ENCODE data around the gene ZNF561.
A peak's percentile ranks its signal among the peaks of the same experiment; 100 is the strongest.
"Not testable (repeated sequence)": the region's sequence is repeated elsewhere in the genome, so short reads cannot be mapped to it uniquely, and the experiment has no call there.

Gene ZNF561

DNA sequence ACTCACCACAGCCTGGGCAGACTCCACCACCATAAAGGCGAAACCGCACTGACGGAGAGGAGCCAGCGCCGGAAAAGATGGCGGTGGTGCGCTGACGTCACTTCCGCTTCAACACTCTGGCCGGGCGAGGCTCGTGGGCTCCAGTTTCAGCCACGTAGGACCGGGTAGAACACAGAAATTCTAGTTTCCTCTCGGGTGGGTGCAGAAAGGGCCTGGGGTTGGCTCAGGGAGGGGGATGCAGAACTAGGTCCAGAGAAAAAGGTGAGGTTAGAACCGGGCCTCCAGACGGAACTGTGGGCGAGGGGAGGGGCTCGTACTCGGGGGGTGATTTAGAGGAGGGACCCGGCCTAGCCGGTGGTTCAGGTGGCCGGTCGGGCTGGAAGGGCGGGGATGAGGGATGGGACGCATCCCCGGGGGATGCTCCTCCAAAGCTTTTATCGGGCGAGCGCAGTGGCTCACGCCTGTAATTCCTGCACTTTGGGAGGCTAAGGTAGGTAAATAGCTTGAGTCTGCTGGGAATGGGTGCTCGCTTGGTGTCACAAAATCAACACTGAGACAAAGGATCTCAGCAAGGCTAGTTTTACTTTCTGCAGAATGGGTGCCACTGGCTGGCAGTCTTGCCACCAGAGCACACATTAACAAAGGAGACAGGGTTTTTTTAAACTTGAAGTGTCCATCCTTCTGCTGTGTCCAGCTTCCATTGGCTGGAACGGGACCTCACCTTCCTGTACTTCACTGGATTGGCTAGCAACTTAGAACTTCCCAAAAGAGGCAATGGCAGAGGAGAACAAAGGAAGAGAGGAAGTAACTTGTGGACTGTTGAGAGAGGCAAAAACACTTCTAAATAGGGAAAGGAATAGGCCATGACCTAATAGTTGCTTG is at the start of gene ZNF561:
Gene ZNF561 (minus strand): TSS at position 77 of the 882 bp plus-strand sequence. CDS start 1,776 bp downstream, outside the sequence.
- DNase-seq (ENCODE audit: low read depth): peak; percentile 82

DNA sequence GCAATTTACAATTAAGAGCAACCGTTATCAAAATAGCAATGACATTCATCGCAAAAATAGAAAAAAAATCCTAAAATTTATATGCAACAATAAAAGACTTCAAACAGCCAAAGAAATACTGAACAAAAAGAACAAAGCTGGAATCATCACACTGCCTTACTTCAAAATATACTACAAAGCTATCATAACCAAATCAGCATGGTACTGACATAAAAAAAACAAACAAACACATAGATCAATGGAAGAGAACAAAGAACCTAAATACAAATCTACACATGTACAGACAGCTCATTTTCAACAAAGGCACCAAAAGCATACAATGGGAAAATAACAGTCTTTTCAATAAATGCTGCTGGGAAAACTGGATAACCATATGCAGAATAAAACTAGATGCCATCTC is 47.5 kb upstream of the ZNF561 start:
- DNase-seq (ENCODE audit: low read depth): no peak

DNA sequence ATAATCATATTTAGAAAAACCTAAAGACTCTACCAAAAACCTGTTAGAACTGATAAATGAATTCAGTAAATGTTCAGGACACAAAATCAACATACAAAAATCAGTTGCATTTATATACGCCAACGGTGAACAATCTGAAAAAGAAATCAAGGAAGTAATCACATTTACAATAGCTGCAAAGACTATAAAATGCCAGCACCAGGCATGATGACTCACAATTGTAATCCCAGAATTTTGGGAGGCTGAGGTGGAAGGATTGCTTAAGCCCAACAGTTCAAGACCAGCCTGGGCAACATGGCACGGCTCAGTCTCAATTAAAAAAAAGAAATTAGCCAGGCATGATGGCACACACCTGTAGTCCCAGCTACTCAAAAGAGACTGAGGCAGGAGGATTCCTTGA is 46.9 kb upstream of the ZNF561 start:
- no peak for DNase-seq (ENCODE audit: low read depth)

DNA sequence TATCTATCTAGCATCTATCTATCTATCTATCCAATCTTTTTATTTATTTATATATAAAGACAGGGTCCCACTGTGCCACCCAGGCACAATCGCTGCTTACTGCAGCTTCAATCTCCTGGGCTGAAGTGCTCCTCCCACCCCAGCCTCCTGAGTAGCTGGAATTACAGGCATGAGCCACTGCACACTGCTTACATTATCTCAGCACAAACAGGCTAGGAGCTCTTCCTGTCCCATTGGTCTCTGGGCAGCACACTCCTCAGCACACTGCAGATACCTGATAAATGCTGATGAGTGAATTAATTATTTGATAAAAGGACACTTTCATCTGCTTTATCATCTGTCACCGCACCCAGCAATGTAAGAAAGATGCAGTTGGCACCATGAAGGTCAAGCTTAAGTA is 37.7 kb upstream of the ZNF561 start:
- no peak for DNase-seq (ENCODE audit: low read depth)

DNA sequence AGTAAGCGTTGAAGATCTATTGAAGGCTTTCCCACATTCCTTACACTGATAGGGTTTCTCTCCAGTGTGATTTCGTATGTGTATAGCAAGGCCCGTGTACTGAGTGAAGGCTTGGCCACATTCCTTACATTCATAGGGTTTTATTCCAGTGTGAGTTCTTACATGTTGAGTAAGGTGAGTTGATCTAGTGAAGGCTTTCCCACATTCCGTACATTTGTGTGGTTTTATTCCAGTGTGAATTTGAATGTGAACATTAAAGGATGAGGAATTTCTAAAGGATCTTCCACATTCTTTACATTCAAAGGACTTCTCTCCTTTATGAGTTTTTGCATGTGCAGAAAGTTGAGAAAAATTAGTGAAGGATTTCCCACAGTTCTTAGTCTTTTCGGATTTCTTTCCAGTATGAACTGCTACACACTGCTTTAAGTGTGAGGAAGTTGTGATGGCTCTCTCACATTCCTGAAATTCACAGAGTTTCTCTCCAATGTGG is 32.1 kb upstream of the ZNF561 start:
- not testable (repeated sequence) for DNase-seq (ENCODE audit: low read depth)

DNA sequence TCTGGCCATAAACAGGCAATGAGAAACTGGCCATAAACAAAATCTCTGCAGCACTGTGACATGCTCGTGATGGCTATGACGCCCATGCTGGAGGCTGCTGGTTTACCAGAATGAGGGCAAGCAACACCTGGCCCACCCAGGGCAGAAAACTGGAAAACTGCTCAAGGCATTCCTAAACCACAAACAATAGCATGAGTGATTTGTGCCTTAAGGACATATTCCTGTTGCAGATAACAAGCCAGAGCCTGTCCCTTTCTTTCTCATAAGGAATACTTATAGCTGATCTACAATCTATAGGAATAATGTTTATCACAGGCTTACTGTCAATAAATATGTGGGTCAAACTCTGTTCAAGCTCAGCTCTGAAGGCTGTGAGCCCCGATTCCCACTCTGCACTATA is 30.4 kb upstream of the ZNF561 start:
- not testable (repeated sequence) for DNase-seq (ENCODE audit: low read depth)

DNA sequence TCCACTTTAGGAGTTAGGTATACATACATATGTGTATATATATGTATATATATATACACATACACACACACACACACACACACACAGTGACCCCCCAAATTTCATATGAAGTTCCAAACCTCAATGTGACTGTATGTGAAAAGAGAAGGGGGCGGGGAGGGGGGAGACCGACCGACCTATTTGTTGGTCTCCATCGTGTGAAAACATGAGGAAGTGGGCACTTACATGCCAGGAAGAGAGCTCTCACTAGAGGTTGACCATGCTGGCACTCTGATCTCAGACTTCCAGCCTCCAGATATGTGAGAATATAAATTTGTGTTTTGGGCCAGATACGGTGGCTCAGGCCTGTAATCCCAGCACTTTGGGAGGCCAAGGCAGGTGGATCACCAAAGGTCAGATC is 29.3 kb upstream of the ZNF561 start:
- no peak for DNase-seq (ENCODE audit: low read depth)

DNA sequence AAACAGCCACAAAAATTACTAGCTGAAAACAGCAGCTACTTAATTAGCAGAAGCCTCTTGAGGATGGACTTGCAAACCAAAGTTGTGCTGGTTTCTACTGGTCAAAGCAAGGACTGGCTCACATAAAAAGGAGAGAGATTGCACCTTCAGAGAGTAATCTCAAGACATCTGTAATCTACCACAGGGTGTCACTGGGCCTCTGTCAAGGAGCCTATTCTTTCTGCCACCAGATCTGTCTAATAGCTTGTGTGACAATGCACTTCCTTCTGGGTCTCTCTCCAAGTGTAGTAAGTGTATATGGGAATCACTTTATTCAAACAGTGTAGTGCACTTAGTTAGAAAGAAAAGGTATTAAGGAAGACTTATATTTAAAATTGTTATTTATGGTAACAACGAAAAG is 24.4 kb upstream of the ZNF561 start:
- no peak for DNase-seq (ENCODE audit: low read depth)

DNA sequence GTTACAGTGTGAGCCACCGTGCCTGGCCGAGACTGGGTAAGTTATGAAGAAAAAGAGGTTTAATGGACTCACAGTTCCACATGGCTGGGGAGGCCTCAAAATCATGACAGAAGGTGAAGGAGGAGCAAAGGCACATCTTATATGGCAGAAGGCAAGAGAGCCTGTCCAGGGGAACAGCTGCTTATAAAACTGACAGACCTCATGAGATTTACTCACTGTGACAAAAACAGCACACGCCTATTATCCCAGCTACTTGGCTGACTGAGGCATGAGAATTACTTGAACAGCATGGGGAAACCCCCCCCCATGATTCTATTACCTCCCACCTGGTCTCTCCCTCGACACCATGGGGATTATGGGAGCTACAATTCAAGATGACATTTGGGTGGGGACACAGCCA is 23.4 kb upstream of the ZNF561 start:
- no peak for DNase-seq (ENCODE audit: low read depth)

DNA sequence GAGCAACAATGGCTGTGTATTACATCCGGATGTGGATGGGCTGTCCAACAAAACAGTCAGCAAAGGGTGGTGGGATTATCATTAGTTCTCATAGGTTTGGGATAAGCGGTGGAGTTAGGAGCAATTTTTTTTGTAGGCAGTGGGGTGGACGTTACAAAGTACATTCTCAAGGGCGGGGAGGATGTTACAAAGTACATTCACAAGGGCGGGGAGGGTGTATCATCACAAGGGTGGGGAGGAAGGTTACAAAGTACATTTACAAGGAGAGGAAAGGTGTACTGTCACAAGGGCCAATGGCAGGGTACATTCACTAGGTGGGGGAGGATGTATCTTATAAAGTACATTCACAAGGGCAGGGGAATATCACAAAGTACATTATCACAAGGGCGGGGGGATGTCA is 20.8 kb upstream of the ZNF561 start:
- no peak for DNase-seq (ENCODE audit: low read depth)

DNA sequence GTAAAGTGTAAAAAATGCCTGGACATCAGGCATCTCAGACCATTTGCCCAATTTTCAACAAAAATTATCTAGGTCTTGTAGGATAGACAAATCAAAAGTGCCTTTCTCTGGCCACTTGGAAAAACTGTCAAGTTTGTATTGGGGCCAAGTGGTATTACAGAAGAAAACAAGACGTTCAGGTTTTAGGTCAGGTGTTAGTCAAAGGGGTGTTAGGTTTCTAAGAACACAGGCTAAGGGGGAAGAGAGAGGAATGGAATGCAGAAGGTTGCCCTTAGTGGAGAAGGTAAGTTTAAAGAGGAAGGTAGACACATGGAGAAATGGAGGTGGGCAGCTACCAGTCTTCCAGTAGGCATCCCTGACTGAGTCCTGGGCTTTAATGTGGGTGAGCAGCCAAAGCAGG is 19.9 kb upstream of the ZNF561 start:
- no peak for DNase-seq (ENCODE audit: low read depth)

DNA sequence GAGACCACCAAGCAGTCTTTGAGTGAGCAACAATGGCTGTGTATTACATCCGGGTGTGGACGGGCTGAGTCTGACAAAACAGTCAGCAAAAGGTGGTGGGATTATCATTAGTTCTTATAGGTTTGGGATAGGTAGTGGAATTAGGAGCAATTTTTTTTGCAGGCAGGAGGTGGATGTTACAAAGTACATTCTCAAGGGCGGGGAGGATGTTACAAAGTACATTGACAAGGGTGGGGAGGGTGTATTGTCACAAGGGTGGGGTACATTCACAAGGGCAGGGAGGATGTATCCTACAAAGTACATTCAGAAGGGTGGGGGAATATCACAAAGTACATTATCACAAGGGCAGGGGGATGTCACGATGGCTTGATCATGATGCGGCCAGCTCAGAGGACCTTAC is 15.0 kb upstream of the ZNF561 start:
- DNase-seq (ENCODE audit: low read depth): no peak

DNA sequence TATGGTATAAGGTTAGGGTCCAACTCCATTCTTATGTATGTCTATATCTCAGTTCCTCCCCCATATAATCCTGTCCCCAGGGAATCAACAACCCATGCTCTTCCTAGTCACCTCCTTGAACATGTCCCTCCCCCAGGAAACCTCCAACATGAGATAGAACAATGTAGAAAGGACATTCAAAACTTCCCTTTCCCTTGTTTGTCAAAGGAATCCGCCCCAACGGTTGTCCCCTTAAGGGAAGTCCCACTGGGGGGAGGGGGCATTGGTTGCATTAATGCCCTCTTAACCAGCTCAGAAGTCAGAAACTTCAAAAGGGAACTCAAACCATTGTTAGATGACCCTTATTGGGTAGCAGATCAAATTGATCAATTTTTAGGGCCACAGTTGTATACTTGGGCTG is 6.8 kb upstream of the ZNF561 start:
- DNase-seq (ENCODE audit: low read depth): no peak

DNA sequence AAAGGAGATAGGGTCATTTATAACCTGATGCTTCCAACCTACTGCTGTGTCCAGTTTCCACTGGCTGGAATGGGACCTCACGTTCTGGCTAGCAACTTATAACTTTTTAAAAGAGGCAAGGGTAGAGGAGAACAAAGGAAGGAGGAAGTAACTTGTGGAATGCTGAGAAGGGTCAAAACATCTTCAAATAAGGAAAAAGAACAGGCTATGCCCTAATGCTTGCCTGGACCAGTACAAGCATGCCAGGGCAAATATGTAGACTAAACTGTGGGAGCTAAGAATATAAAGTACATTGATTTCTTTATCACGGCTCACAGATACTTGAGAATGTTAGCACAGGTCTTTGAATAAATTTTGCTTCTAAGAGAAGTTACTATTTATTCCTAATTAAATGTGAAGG is 1.5 kb upstream of the ZNF561 start:
- no peak for DNase-seq (ENCODE audit: low read depth)

DNA sequence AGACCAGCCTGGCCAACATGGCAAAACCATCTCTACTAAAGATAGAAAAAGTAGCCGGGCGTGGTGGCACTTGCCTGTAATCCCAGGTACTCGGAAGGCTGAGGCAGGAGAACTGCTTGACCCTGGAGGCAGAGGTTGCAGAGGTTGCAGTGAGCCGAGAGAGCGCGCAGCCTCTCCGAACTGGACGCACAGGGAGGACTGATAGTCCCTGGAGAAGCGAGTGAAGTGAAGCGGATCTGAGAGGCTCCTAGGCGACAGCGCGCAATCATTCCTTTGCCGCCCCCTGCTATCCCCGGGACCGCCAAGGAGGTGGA is 233 bp downstream of the ZNF561 start:
- no peak for DNase-seq (ENCODE audit: low read depth)

DNA sequence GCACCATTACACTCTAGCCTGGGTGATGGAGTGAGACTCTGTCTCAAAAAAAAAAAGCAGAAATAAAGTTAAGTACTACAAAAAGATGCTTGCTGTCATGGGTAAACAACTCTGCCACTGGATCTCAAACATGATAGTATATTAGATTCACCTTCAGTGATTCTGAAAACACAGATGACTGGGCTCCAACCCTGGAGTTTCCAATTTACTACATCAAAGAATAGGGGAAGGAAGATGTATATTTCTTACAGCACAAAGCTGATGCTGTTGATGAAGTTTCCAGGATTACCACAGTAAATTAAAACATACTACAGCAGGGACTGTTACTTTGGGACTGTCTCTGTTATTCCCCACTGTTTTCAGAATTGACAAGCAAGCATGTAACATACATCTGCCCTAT is 5.2 kb downstream of the ZNF561 start:
- no peak for DNase-seq (ENCODE audit: low read depth)

DNA sequence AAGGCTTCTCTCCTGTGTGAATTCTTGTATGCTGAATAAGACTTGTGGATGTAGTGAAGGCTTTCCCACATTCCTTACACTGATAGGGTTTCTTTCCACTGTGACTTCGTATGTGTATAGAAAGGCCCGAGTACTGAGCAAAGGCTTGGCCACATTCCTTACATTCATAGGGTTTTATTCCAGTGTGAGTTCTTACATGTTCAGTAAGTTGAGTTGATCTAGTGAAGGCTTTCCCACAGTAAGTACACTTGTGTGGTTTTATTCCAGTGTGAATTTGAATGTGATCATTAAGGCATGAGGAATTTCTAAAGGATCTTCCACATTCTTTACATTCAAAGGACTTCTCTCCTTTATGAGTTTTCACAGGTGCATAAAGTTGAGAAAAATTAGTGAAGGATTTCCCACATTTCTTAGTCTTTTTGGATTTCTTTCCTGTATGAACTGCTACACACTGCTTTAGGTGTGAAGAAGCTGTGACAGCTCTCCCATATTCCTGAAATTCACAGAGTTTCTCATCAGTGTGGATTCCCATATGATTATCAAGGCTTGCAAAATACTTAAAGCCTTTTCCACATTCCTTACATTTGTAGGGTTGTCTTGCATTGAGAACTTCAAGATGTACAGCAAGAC is 10.4 kb downstream of the ZNF561 start:
- no peak for DNase-seq (ENCODE audit: low read depth)

DNA sequence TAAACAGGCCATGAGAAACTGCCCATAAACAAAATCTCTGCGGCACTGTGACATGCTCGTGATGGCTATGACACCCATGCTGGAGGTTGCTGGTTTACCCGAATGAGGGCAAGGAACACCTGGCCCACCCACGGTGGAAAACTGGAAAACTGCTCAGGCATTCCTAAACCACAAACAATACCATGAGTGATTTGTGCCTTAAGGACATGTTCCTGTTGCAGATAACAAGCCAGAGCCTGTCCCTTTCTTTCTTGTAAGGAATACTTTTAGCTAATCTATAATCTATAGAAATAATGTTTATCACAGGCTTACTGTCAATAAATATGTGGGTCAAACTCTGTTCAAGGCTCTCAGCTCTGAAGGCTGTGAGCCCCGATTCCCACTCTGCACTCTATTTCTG is 12.1 kb downstream of the ZNF561 start:
- DNase-seq (ENCODE audit: low read depth): no peak

DNA sequence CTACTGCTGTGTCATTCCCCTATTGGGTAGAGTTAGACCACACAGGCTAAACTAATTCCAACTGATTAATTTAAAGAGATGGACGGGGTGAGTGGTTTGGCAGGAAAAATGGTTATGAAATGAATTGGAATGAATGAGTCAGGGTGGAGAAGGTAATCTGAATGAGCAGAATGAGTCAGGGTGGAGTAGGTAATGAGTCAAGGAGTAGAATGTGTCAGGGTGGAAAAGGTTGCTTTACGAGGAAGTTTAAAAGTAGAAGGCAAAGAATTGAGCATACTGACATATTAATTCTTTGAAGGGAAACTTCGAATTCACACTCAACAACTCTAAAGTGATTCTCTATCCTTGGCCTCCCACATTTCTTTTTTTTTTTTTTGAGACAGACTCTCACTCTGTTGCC is 24.0 kb downstream of the ZNF561 start:
- DNase-seq (ENCODE audit: low read depth): no peak

DNA sequence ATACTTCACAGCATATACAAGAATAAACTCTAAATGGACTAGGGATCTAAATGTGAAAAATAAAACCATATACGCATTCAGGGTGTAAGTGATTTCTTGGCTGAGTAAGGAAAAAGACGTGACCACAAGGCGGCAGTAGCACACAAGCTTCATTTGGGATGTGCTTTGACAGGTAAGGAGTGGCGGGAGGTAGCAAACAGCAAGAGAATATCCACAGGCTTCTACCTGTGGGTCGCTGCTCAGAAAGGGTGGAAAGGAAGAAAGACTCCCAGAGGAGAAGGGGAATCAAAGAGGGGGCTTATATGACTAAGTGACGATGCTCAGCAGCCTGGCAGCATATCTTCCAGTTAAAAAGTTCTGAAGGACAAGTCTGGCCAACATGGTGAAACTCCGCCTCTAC is 34.3 kb downstream of the ZNF561 start:
- peak; percentile 57 for DNase-seq (ENCODE audit: low read depth)

DNA sequence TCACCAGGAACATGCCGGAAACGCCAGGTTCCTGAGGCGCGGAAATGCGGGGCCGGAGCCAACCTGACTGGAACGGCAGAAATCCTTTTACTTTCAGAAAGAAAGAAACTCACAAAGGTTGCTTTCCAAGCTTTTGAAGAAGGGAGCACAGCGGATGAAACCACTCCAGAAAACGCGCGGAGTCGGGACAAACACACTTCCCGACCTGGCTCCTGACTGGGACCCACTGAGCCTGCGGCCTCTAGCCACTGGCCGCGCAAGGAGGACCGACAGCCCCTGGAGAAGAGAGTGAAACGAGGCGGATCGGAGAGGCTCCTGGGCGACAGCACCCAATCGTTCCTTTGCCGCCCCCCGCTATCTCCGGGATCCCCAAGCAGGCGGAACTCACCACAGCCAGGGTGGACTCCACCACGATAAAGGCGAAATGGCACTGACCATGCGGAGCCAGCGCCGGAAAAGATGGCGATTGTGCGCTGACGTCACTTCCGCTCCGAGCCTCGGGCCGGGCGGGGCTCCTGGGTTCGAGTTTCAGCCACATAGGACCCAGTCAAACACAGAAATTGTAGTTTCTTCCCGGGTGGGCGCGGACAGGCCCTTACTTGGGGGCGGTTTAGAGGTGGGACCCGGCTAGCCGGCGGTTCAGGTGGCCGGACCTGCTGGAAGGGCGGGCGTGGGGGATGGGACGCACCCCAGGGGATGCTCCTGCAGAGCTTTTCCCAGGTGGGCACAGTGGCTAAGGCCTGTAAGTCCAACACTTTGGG is 36.8 kb downstream of the ZNF561 start, which contains the start of gene ZNF121:
Gene ZNF121 (minus strand): TSS at position 432 of the 761 bp plus-strand sequence. CDS start 16,407 bp downstream, outside the sequence.
- DNase-seq (ENCODE audit: low read depth): peak; percentile 81

DNA sequence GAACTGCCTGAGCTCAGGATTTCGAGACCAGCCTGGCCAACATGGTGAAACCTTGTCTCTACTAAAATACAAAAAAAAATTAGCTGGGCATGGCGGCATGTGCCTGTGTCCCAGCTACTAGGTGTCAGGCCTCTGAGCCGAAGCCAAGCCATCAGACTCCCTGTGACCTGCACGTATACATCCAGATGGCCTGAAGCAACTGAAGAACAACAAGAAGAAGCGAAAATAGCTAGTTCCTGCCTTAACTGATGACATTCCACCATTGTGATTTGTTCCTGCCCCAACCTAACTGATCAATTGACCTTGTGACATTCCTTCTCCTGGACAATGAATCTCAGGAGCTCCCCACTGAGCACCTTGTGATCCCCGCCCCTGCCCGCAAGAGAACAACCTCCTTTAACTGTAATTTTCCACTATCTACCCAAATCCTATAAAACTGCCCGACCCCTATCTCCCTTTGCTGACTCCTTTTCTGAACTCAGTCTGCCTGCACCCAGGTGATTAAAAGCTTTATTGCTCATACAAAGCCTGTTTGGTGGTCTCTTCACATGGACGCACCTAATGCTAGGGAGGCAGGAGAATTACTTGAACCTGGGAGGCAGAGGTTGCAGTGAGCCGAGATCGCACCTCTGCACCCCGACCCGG is 38.8 kb downstream of the ZNF561 start:
- DNase-seq (ENCODE audit: low read depth): not testable (repeated sequence)
